GM18868 (cell line): ENCODE measurements around the gene CAMTA1.

Experiments used
- ATAC-seq: cut with Tn5 transposase; IDR thresholded peaks from one replicate; pipeline ENCODE4 v1.9.1; 2021; ENCODE audit warnings: mild to moderate bottlenecking, moderate library complexity; ENCODE audit not compliant: unreplicated experiment

CAMTA1 gene

DNA sequence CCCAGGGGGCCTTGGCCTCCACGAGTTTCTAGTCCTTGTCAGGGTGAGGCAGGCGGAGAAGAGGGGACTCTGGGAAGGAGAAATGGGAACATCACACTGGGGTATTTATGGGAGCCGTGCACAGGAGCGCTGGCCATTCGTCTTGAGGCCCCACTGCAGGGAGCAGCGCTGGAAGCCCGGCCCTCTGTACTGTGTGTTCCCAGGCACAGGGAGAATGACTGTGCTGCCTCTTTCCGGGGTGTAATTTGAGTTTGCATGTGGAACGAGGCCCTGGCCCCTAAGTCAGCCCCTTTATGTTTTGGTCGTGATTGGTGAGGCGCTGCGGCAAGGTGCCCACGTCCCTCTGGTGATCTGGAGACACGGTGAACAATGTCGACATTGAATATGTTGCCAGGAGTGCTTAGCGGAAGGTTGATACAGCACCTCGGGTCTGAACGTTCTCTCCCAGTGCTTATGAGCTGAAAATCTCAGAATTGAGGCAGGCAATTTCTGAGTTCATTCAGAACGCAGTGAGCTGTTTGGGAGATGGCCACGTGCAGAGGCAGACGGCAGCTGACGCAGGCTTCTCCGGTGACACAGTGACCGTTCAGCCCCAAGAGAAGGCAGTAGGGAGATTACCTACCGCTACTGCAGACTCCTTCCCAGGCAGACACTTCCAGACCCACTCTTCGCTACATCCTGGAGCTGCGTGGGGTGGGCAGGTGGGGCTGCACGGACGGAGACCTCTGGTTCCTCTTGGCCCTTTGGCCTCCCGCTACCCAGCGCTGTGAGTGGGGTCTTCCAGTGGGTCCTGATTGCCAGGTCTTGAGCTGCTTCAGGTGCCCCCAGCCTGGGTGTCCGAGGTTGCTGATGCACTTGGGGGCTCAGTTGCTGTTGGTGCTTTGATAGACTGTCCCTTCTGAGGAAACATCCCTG lies 265.8 kb downstream of the CAMTA1 start:
- ATAC-seq: no peak

DNA sequence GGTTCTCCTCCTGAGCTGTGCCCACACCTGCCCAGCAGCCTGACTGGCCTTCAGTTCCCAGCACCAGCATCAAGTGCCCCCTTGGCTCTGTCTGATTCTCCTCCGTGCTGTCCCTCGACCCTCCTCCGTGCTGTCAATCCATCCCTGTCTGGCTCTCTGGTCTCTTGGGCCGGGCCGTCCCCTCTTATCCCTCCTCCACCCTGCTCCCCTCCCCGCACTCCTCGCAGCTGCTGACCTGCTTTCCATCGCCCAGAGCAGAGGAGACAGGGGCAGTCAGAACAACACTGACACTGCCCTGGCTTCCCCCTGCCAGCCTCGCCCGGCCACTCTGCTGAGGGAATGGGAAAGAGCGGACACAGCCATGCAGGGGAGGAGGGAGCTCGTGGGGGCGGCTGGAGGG lies 267.4 kb downstream of the CAMTA1 start:
- ATAC-seq: no peak

DNA sequence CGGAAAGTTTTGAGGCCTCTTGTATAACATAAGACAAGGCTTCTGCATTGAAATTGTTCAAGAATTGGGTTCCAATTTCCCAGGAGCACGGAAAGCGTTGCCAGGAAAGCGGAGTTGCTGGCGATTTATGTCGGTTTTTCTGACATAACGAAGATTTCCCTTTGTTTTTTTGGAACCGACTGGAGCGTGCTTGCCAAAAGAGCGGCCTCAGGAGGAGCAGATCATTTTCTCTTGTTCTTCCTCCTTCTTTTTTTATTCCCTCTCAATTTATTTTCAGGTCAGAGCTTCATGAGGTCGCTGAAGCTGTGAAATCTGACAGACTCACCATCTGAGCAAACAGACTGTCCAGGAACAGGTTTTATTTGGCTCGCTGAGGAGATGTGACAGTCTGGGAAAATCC lies 275.5 kb downstream of the CAMTA1 start:
- ATAC-seq: no peak

DNA sequence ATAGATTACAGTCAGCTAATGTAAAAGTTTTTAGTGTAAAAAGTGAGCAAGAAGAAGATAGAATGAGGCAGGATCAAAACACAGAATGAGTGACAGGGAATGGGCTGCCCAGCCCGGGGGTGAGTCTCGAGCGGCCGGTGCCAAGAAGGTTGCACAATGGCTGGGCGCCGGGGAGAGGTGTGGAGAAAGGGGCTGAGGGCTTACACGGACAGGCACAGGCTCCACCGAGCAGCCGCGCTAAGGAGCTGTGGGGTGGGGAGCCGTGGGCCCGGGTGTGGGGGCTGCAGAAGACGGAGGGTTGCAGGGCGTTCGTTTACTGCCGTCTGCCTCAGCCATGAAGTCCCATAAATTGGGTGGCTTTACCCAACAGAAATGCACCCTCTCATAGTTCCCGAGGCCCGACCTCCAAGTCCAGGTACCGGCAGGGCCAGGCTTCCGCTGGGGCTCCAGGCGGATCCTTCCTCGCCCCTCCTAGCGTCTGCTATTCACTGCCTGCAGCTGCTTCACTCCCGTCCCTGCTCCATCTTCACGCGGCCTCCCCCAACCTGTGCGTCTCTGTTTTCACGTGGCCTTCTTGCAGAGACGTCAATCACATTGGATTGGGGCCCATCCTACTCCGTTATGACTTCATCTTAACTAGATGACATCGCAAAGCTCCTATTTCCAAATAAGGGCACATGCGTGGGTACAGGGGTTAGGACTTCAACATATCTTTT lies 277.2 kb downstream of the CAMTA1 start:
- no peak for ATAC-seq

DNA sequence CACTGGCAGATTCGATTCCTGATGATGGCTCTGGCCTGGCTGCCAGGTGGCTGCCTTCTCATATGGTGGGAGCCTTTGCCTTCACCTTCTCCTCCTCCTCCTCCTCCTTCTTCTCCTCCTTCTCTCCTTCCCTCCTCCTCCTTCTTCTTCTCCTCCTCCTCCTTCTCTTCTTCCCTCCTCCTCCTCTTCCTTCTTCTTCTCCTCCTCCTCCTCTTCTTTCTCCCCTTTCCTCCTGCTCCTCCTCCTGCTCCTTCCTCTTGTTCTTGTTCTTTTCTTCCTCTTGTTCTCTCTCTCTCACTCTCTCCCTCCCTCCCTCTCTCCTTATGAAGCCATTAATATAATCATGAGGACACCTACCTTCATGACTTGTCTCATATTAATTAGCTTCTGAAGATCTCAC lies 278.7 kb downstream of the CAMTA1 start:
- ATAC-seq: no peak

DNA sequence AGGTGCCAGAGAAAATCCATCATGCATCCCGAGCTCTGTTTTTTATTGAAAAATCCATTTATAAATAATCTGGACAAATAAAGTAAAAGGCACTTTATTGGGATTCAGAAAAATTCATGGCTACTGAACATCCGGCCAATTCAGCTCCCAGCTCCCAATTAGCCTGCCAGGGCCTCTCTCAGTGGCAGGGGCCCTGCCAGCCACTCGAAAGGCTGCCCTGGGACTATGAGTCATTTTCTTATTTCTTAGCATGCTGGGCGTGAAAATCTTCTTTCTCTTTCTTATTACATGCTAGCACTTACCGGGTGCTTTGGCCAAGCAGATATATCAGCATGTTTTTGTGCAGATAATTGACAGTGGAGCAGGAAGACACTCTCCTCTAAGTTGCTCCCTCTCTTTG lies 283.3 kb downstream of the CAMTA1 start:
- no peak for ATAC-seq

DNA sequence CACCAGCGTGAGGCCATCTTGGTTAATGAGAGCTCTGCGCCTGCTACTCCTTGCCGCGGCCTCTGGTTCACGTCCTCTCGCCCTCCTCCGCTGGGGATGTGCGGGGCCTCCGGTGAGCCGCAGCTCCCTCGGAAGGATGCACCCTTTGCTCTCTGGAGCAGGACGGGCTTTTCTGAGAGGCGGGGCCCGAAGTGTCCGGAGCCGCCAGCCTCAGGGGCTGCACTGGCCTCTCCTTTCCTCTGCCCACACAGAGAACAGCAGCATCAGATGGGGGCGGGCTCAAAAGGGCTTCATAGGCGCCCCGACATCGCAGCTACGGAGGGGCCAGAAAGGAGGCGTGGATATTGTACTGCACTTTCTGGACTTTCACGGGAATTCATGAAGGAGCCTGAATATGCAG lies 284.7 kb downstream of the CAMTA1 start:
- ATAC-seq: no peak

DNA sequence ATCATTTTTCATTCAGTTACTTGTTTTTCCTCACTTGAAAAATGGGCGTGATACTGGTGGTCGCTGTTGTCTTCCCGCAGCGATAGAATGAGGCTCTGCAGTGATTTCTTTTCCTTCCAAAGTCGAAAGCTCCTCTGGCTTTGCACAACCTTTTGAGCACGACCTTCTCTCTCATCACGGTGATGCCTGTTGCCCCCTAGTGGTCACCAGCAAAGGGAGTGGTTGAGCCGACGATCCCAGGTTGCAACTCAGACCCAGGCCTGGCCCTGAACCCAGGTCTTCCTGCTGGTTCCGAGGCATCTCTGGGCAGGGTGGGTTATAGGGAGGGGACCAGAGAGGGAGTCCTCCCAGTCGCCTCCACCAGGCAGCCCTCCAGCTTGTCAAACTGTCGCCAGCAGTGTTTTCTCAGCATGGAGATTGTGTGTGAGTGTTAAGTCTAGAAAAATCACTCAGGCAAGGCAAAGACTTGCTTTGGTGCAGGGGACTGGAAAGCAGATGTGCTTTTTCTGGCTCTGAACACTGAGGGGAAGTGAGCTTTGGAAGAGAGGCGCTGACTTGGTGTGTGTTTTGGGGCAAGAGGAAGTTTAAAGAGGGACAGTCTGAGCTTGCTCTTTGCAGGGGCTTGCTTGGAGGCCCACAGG lies 285.3 kb downstream of the CAMTA1 start:
- ATAC-seq: peak; percentile 47

DNA sequence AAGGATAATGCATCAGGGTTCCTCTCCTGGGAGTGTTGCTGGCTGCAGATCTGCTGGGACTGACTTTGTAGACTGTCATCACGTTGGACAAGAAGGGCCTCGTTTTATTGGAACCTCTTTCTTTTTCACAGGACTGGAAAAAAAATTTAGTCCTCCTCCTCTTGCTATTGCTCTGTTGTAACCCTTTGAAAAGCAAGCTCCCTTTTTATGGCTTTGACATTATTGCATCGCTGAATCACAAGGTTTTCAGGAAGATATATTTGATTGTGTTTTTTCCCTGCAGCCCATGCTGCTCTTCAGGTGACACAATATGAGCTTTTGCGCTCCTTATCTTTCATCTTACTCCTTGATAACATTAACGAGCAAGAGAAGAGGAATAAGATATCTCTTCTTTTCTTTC lies 290.9 kb downstream of the CAMTA1 start:
- ATAC-seq: no peak

DNA sequence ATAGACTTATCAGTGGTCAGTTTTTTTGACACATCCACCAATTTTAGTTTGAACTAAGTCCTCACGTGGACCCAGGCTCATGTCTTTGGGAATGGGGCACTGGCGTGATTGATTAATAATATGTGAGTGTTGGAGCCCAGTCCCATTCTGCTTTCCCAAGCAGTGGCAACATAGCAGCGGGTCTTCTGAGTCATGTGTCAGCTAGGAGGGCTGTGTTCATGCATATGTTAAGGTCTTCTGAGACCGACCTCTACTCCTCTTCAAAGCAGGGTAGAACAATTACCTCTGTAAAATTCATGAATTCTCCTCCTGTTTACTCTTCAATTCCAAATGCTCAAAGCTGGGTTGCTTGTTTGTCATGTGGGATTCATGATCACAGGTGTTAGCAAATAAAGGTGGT lies 291.3 kb downstream of the CAMTA1 start:
- ATAC-seq: no peak

DNA sequence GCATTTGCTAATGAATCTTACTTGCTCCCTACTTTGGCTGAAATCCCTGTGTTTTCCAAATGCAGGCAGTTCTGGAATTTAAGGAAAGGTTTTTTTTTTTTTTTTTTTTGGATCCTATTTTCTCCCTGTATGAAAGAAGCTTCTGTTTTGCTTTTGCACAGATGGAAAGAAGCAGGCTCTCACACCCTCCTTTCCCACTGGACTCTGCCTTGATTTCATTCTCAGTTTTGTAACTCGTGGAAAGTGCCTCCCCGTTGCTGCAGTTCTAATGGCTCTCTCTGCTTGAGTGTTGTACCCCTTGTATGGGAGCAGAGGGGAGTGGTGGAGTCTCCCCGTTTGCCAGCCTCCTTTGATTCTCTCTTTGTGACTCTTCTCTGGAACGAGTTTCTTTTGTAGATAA lies 291.9 kb downstream of the CAMTA1 start:
- ATAC-seq: no peak

DNA sequence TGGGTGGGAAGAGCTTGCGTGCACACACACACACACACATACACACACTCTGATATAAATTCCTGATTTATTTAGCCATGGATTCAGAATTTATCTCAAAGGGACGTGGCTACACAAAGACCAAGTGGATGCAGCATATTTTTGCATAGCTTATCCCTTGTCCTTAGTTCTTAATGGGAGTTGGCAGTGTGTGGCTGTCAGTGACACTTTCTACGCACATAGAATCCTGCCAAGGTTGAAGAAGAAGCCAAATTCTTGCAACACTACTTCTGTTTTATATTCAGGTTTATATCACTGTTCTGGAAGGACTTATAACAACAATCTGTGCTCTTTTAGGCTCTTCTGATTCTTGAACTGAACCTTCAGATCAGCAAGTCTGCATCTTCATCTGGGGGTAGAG lies 292.7 kb downstream of the CAMTA1 start:
- ATAC-seq: no peak

DNA sequence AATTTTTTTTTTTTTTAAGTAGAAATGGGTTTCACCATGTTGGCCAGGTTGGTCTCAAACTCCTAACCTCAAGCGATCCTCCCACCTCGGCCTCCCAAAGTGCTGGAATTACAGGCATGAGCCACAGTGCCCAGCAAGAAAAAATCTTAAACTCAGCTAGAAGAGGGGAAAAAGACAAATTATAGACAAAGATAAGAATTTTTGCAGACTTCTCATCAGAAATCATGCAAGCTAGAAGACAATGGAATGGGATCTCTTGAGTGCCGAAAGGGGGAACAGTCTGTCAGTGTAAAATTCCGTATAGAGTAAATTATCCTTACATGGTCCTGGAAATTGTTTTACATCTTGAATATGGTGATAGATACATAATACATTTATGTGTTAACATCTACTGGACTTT lies 294.4 kb downstream of the CAMTA1 start:
- ATAC-seq: no peak

DNA sequence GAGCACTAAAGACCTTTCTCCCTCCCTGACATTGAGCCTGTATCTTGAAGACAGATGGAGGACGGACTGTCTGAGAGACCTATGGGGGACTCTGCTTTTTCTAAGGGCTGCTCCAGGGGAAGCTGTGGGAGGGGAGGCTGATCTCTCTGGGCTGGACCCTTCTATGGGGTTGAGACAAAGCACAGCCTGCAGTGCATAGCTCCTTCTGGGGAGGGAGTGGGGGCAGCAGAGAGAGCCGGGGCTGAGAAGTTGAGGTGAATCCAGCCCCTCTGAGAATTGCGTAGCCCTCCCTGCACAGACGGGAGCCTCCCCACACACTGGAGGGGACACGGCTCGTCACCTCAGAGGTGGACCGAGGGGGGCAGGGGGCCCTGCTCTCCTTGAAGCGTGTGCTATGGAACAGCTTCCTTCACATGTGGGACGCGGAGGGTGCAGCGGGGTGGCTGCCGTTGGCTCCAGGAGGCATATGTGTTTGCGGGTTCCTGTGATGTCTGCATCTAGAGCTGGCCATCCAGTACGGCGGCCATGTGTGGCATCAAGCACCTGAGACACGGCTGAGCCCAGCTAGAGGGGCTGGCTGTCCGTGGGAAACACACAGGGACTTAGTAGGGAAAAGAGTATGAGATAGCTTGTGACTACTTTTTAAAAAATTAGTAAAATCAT lies 299.1 kb downstream of the CAMTA1 start:
- no peak for ATAC-seq

DNA sequence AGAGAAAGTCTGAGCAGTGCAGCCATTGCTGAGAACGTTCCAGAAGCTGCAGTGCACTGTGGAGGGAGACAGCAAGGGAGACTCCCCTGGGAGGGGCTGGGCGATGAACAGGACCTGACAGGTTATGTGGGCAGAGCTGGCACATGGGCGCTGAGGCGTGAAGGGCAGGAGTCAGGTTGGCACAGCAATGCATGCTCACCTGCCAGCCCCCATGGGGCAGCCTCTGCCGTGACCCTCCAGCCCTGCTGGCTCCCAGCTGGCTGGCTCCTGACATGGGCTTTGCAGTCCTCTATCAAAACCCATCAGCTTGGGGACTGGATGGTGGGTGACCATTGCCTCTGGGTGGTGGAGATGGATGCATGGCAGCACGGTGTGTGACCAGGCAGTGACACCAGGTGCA lies 300.3 kb downstream of the CAMTA1 start:
- no peak for ATAC-seq

DNA sequence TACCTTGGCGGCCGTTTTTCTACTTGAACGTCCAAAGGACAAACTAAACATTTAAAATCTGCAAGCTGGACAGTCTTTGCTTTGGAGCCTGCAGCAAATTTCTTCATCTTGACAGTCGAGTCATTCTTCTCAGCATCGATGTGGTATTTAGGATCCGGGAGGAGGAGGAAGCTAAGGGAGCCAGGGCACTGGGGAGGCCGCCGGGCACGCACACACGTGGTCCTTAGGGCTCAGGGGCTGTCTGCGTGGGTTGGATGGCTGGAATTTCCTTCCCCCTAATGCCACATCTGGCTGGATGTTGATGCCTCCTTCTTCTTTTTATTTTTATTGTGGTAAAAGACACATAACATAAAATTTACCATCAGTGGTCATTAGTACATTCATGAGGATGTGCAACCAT lies 300.9 kb downstream of the CAMTA1 start:
- no peak for ATAC-seq

DNA sequence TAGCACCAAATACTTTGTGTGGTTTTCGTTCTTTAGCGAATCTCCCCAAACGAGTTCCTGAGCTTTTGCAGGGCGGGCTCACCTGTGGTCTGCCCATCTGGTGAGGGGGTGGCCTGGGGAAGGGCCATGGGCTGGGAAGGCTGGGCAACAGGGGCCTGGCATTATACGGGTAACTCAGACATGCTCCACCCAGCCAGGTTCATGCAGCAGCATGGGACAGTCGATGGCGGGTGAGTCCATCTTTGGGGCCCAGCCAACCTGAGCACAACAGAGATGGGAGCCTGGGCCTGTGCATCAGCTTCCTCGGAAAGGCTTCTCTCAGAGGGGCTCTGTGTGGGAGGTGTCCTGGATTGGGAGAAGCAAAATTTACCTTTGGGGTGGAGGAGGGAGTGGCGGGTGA lies 302.6 kb downstream of the CAMTA1 start:
- ATAC-seq: no peak

DNA sequence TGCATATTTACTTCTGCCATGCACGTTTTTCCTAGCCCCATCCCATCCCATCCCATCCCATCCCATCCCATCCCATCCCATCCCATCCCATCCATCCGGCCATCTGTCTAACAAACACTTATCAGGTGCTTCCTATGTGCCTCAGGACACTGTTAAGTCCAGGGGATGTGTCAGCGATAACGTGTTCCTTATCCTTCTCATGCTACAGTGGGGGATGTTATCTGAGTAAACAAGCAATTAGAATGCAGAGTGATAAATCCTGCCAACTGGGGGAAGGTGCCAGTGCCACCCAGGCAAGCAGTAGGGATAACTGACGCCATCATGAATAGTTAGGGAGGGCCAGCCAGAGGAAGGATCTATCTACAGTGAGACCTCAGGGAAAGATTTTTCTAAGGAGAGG lies 304.2 kb downstream of the CAMTA1 start:
- ATAC-seq: no peak

DNA sequence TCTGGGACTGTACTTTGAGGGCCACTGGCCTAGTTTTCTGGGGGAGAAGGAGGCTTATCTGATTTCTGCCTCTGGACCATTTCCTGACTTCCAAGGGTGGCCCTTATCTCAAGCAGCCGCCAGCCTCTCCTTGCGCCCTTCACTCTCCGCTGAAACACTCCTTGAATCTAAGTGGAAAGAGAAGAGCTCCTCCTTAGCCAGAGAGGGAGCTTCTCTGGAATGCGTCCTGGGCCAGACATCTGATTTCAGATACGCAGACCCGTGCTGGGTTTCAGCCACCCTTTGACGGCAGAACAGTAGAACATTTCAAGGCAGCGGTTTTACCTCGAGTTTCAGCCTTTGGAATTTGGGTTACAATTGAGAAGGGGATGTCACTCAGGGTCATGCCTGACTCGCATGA lies 308.0 kb downstream of the CAMTA1 start:
- no peak for ATAC-seq

DNA sequence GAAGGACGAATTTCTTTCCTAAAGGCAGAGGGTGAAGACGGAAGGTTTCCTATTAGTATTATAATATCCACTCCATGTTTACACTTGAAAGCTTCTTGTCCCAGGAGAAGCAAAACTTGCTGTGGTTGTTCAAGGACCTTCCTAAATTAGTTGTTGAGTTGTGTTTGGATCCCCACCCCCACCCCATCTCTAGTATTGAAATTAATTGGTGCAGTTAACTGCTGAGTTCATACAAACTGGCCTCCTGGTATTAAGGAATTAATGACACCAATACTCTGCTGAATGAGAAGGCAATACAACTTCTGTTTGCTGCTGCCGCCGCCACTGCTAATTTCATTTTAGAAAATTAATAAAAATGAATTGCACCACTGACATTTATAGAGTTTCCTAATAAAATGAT lies 308.8 kb downstream of the CAMTA1 start:
- no peak for ATAC-seq

DNA sequence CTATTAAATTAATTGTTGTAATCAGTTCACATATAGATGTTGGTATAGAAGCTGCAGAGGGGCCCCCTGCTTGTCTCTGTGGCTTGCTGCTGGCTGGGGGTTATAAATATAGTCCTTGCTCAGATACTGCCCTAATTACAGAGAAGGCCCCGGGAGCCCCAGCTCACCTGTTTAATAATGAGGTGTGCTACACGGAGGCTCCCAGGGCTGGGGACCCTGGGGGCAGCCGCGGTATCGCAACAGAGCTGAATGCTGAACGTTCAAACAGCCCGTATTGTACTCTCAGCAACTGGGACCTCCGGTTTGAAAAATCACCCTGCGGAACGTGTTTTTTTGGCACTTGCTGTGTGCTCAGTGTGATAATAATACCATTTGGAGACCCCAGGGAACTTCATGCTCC lies 309.3 kb downstream of the CAMTA1 start:
- ATAC-seq: no peak
